ENCODE data around the gene IGSF10.

DNA sequence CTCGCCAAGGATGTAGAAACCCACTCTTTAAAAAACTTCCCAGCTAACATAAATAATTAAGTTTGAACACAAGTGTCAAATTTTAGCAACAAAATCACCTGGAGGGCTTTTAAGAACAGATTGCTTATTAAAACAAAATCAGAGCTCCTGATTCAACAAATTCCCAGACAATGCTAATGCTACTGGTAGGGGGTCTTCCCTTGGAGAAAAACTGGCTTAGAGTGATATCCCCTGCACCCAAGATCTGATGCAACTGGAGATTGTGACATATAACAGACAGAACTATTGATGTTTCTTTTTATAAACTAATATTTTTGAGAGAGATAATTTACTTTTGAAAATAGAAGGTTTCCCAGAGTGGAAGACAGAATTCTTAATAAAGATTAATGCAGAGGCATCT lies 19.9 kb downstream of the IGSF10 start:
- TF ChIP-seq, protein P1, sequence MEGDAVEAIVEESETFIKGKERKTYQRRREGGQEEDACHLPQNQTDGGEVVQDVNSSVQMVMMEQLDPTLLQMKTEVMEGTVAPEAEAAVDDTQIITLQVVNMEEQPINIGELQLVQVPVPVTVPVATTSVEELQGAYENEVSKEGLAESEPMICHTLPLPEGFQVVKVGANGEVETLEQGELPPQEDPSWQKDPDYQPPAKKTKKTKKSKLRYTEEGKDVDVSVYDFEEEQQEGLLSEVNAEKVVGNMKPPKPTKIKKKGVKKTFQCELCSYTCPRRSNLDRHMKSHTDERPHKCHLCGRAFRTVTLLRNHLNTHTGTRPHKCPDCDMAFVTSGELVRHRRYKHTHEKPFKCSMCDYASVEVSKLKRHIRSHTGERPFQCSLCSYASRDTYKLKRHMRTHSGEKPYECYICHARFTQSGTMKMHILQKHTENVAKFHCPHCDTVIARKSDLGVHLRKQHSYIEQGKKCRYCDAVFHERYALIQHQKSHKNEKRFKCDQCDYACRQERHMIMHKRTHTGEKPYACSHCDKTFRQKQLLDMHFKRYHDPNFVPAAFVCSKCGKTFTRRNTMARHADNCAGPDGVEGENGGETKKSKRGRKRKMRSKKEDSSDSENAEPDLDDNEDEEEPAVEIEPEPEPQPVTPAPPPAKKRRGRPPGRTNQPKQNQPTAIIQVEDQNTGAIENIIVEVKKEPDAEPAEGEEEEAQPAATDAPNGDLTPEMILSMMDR (conservative IDR thresholded peaks at IDR 0.05 in 1 of 2, IDR thresholded peaks at IDR 0.05 in 1 of 2; ENCODE audit: extremely low read depth in 1 of 2, insufficient read depth in 1 of 2, low read depth in 1 of 2, low read length in 2 of 2), result no peak
- no peak for TF ChIP-seq EZH2 (IDR thresholded peaks at IDR 0.05; ENCODE audit: borderline replicate concordance, low read length)
